ENCODE results near the gene GLB1L2. TPM values are rescaled to one million over a fixed set of nuclear protein-coding genes. Genes with fewer than 3 reads are reported as not detected.
"Not testable (repeated sequence)": the region's sequence is repeated elsewhere in the genome, so short reads cannot be mapped to it uniquely, and the experiment has no call there.

GLB1L2 gene
- total RNA-seq, 1 donor from 2014 or later: 0.29 TPM

DNA sequence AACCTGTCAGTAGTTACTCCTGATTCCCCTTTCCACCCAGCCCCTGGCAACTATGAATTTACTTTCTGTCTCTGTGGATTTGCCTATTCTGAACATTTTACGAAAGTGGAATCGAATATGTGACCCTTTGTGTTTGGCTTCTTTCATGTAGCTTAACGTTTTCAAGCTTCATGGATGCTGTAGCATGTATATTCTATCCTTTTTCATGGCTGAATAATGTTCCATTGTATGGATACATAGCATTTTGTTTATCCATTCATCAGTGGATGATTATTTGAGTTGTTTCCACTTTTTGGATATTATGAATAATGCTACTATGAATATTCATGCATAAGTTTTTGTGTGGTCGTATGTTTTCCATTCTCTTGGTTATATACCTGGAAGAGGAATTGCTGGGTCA is 9.2 kb upstream of the GLB1L2 start:
- no peak for DNase-seq (ENCODE audit: low spot score)

DNA sequence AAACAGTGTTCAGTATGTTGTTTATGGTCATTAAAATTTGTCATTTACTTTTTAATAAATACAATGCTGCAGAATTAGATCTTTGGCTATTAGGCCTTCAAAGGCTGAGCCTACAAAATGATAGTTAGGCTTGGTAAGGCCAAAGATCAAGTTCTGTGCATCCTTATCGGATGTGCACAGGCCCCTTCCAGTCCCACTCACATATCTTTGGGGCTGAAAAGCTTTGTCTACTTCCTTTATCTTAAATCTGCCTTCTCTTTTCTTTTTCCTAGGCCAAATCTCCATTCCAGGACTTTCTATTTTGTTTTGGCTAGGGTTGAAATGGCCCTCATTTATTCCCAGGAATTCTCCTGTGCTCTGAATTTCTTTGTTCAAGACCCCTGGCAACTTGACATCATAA is 3.4 kb upstream of the GLB1L2 start:
- DNase-seq (ENCODE audit: low spot score): no peak

GRCh38 chr11:134330611-134331353 is 1.0 kb upstream of the GLB1L2 start:
- DNase-seq (ENCODE audit: low spot score): no peak

DNA sequence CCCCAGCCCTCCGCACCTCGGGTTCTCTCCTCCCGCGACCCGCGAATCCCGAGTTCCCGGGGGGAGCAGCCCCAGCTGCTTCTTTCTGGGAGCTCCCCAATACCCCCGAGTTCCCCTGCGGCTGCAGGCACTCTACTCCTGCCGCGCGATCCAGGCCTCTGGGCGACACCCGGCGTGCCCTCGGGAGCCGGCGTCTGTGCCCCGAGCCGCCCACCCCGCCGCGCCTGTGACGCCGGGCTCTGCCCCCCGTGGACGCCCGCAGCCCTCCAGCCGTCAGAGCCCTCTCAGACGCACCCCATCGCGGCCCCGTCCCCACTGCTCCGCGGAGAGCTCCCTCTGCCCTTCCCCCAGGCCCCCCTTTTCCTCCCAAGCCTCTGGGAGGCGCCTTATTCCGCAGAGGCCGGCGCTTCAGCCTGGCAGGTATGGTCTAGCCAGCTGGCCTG is 422 bp downstream of the GLB1L2 start:
- no peak for DNase-seq (ENCODE audit: low spot score)

DNA sequence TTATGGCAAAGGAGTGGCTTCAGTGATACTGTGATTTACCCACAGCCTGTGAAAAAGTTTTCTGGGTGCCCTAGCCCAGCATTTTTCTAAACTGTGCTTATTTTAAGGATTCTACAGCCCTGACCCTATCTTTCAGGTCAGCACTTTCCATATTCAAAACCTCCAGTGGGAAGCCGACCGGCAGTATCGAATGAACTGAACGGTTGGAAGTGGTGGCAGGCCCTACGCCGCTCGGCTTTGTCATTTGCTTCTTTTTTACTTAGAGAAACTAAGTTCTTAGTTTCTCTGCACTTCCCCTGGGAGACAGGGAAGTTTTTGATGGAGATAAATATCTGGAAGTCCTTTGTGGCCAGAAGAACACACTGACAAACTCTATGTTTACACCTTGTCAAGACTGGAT is 994 bp downstream of the GLB1L2 start:
- DNase-seq (ENCODE audit: low spot score): no peak

DNA sequence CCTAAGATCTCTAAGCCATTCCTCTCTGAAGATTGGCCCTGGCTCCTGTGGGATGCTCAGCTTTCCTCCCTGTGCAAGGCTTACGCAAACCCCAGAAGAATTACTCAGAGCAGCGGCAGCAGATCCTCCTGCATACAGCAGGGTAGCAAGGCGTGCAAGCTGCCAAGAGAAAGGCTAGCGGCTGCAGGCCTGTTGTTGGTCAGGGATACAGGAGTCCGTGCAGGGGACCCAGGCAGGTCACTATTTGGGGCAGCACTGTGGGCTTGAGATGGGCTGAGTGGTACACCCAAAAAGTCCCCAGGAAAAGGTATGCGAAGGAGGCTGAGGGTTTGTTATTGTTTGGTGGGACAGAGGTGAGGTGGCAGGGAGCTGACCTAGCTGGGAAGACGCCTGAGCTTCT is 1.5 kb downstream of the GLB1L2 start:
- no peak for DNase-seq (ENCODE audit: low spot score)

GRCh38 chr11:134333946-134334345 is 2.2 kb downstream of the GLB1L2 start:
- no peak for DNase-seq (ENCODE audit: low spot score)

- no peak for DNase-seq (ENCODE audit: low spot score)
These were observed 3.2 kb downstream of the GLB1L2 start for GRCh38 chr11:134334796-134335571.

GRCh38 chr11:134337051-134337450 is 5.3 kb downstream of the GLB1L2 start:
- DNase-seq (ENCODE audit: low spot score): no peak

GRCh38 chr11:134338068-134338467 is 6.3 kb downstream of the GLB1L2 start:
- no peak for DNase-seq (ENCODE audit: low spot score)

GRCh38 chr11:134338654-134339053 is 6.9 kb downstream of the GLB1L2 start:
- DNase-seq (ENCODE audit: low spot score): no peak

GRCh38 chr11:134339756-134340155 is 8.0 kb downstream of the GLB1L2 start:
- DNase-seq (ENCODE audit: low spot score): no peak

- no peak for DNase-seq (ENCODE audit: low spot score)
These were observed 8.7 kb downstream of the GLB1L2 start for GRCh38 chr11:134340354-134340964.

- DNase-seq (ENCODE audit: low spot score): no peak
These were observed 10.2 kb downstream of the GLB1L2 start for GRCh38 chr11:134341805-134342571.

GRCh38 chr11:134342572-134343340 is 11.0 kb downstream of the GLB1L2 start:
- no peak for DNase-seq (ENCODE audit: low spot score)

- no peak for DNase-seq (ENCODE audit: low spot score)
These were observed 11.9 kb downstream of the GLB1L2 start for GRCh38 chr11:134343646-134344045.

DNA sequence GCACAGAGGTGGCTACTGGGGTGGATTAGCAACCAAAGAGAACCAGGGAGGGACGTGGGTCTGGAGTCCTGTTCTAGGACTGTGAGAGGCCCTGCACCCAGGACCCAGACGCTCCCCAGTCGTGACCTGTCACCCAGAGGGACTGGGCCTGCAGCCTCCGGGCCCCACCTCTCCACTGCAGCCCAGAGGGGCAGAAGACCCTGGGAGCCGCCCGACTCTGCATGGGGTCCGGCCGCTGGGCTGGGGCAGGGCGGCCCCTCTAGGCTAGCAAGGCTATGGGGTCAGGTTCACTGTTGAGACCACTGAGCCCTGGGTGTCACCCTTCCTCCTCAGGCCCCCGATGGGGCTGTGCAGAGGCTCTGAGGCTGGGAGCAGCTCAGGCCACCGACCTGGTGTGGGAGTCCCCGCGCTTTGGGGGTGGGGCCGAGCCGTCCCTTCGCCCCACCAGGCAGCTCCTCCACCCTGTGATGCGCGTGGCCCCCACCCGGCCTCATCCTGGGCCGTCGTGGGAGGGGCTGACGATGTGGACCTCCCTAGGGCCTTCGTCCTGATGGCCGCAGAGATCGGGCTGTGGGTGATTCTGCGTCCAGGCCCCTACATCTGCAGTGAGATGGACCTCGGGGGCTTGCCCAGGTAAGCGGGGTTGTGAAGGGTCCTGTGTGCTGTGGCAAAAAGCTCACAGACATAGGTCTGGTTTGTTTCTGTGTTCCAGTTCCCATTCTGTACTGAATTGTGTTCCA is 12.9 kb downstream of the GLB1L2 start:
- DNase-seq (ENCODE audit: low spot score): not testable (repeated sequence)

GRCh38 chr11:134345237-134345550 is 13.4 kb downstream of the GLB1L2 start:
- no peak for DNase-seq (ENCODE audit: low spot score)

- no peak for DNase-seq (ENCODE audit: low spot score)
These were observed 14.6 kb downstream of the GLB1L2 start for GRCh38 chr11:134346101-134346975.

Measured in mesenteric fat pad (tissue), 1 donor.